CD4-positive, alpha-beta T cell treated with Interleukin-10 for 1 hour (primary cell): Measurements from ENCODE around the gene PDGFD.

ENCODE experiments used
- DNase-seq: peaks from one replicate; pipeline ENCODE4 v3.0.0-alpha.2; 2020

Gene PDGFD

GRCh38 chr11:104142698-104143097 lies 21.2 kb downstream of the PDGFD start:
- no peak for DNase-seq

GRCh38 chr11:104136861-104137260 lies 27.1 kb downstream of the PDGFD start:
- no peak for DNase-seq

DNA sequence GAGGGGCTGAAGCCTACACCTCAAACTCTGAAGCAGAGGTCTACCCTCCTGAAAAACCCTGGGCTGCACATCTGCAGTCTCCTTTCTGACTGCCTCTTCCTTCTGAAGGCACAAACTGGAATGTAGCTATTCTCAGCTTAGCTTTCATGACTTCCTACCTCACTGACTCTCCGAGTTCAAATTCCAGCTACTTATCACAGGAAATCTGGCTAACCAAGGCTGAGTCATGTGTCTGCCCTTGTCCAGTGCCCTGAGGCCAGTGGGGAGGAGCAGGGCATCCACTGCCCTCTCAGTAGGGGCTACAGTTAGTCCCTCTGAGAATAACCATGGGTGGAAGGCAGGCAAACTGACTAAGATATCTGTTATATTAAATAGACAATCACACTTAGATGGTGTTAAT lies 29.2 kb downstream of the PDGFD start:
- DNase-seq, result no peak

DNA sequence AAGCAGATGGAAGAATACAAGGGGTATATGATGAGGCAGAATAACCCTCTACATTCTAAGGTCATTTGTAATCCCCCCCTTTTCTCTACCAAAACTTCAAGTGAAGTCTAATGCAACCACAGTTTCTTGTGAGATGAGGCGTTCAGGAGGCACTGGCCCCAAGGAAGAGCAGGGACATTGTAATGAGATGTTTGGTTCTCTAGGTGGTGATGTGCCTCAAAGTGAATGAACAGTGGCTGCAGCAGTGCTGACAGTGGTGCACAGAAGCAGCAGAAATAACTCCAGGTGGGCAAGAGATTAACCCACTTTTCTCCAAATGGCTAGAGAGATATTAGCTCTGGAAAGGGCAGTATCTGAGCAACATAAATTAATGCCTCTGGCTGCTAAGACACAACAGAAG lies 33.8 kb downstream of the PDGFD start:
- no peak for DNase-seq

DNA sequence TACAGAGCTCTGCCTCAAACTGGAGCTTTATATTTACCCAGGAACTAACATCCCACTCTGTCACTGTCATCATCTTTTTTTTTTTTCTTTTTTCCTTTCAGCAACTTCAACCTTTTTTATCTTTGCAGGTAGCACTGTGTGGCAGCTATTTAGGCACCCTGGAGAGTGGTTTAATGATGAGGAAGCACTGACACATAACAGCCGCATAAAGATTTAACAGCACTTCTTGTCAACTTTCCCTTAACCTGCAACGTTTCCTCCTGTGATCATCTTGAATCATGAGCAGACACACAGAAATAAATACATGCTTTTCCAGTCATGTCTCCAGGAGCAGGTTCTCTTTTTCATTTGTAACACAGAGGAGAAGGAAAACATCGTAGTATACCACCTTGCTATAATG lies 34.8 kb downstream of the PDGFD start:
- no peak for DNase-seq

DNA sequence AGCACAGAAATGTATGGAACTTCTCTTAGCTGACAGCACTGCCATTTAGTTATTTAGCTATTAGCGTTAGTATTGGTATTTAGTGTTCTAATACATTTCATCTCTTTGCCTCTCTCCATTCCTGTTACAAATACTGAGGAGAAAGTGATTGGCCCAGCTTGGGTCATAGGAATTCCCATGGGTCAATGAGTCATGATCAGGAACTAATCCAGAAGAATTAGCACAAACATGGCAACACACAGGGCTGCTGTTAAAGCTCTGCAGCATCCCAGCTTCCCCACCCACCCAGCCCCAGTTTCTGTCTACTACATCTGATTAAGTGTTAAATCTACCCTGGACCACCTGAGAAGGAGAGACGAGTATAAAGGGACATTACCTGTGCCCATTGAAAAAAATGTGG lies 36.1 kb downstream of the PDGFD start:
- DNase-seq, result no peak

DNA sequence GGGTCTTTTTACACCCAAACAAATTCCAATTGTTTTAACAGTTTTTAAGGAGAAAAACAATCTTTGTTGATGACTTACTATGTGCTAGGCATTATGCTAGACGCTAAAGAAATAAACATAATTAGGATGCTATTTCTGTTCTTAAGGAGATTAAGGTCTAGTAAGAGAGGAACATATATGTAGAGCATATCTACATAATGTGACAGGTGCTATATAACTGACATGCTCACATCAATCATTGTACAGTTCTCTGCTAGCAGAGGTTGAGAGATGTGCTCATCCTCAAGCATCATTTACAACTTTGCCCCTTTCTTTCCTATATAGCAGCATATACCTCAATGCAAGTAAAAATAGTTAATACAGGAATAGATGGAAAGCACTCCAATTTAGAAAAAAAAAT lies 37.5 kb downstream of the PDGFD start:
- no peak for DNase-seq

DNA sequence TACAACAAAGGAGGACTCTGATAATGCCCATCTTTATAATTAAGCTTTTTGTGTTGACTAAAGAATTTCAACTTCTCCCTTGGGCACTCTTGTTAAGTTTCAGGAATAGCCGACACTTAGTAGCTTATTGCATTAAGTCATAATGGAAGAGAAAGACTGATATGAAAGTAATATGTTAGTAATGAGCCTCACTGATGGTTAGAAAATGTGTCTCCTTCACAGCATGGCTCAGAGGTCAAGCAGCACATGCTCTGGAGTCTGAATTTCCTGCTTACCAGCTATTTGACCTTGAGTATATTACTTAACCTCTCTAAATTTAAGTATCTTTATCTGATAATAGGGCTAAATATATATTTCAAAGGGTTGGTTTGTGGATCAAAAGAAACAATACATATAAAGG lies 39.0 kb downstream of the PDGFD start:
- no peak for DNase-seq

- DNase-seq, result no peak
These were observed 41.1 kb downstream of the PDGFD start for GRCh38 chr11:104122836-104123235.

DNA sequence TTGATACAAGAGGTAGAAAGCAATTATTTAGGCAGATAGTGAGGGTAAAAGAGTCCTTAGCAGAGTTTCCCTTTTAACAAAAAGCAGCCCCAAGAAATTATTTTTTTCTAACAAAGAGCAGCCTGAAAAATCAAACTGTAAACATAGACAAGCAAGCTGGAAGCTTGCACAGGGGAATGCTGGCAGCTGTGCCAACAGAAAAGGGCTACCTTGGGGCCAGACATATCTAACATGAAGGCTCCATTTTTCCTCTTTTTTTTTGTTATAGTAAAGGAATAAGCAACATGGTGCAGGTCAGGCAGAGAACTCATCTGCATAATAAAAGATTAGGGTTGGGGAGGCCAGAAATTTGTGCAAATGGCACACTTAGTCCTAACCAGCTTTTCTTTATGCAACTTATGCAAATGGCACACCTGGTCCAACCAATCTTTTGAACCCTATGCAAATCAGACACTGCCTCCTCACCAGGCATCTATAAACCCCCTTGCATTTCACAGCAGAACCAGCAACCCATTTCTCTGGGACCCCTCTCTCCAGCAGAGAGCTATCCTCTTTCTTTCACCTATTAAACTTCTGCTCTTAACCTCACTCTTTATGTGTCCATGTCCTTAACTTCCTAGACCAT lies 41.8 kb downstream of the PDGFD start:
- DNase-seq, result no peak

GRCh38 chr11:104120493-104121137 lies 43.3 kb downstream of the PDGFD start:
- no peak for DNase-seq

- no peak for DNase-seq
These were observed 45.7 kb downstream of the PDGFD start for GRCh38 chr11:104118105-104118744.

GRCh38 chr11:104113541-104113940 lies 50.4 kb downstream of the PDGFD start:
- DNase-seq, result no peak

- no peak for DNase-seq
These were observed 57.7 kb downstream of the PDGFD start for GRCh38 chr11:104106136-104106754.

DNA sequence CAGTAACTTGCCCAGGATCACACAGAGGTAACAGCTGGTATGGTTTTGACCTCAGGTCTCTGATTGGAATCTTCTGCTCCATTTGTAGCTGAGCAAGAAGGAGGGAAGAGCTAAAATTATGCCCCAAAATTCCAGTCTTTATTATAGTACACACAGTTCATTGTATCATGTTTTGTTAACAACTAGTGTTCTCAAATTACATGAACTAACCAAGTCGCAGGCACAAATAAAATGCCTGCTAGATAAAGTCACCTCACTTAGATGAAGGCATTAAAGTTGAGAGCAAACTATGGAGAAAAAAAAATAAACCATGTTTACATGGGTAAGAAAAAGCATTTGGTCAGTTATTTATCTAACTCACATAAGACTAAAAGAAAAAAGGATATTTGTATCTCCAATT lies 58.8 kb downstream of the PDGFD start:
- no peak for DNase-seq

GRCh38 chr11:104104664-104105063 lies 59.3 kb downstream of the PDGFD start:
- DNase-seq, result no peak

DNA sequence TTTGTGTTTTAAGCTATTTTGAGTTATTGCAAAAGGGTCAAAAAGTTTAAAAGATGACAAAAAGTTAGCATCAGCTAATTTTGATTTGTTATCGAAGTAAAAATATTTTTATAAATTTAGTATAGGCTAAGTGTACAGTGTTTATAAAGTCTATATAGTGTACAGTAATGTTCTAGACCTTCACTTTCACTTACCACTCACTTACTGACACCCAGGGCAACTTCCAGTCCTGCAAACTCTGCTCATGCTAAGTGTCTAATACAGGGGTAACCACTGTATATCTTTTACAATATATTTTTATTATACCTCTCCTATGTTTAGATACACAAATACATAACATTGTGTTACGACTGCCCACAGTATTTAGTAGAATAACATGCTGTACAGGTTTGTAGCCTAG lies 59.7 kb downstream of the PDGFD start:
- no peak for DNase-seq

DNA sequence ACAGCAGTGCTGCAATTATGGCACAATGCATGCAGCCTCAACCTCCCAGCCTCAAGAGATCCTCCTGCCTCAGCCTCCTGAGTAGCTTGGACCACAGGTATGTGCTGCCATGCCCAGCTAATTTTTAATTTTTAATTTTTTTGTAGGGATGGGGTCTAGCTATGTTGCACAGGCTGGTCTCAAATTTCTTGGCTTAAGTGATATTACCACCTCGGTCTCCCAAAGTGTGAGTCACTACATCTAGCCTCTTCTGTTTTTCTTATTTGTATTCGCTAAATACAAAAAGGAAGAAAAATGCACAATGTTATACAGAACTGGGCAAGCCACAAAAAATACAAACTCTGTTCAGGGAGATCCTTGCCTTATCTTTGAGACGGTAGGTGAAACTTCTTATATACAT lies 65.4 kb downstream of the PDGFD start:
- DNase-seq, result no peak

GRCh38 chr11:104098132-104098531 lies 65.8 kb downstream of the PDGFD start:
- DNase-seq, result no peak

- no peak for DNase-seq
These were observed 67.0 kb downstream of the PDGFD start for GRCh38 chr11:104096900-104097299.

DNA sequence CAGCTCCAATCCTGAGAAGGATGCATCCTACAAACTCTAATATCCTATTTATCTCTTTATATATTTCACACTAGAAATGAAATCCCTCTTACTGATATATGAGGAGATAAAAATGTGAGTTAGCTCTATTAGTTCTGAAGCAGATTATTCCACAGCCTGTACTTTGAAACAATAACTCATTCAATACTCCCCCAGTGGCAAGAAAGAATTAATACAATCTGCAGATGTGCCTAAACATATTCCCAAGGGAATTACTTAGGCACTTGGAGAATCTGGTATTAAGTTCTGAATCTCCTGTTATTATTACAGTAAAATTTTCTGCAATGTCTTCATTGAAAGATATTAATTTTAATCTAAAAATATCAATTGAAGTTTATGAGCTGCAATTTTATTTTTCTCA lies 68.2 kb downstream of the PDGFD start:
- no peak for DNase-seq

DNA sequence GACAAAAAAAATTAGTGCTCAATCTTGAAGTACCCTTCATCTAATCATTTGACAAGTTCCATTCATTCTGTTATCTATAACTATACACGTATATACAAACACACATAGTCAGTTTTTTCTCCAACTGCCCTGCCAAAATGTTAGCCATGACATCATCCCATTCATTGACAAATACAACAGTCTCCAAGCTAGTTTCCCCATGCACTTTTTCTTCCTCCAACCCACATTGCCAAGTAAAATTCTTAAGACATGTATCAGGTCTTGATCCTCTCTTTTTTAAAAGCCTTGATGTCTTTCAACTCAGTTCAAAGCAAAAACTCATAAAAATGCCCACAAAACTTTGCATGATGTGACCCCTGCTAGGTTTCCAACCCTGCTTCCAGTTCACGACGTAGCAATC lies 69.4 kb downstream of the PDGFD start:
- DNase-seq, result no peak

- DNase-seq, result no peak
These were observed 70.3 kb downstream of the PDGFD start for GRCh38 chr11:104093426-104094280.
